K562 (cell line): ENCODE data around the gene APBA2. TPM values are rescaled to one million over a fixed set of nuclear protein-coding genes. Genes with fewer than 3 reads are reported as not detected.

Experiments
- ADNP ChIP-seq: fragments of 200-800 bp; sonication (Bioruptor generic); IDR thresholded peaks from 2 replicates; pipeline ENCODE4 v1.6.1; 2016; ENCODE audit warnings: missing genetic modification characterization, missing compliant biosample characterization
- ATF1 ChIP-seq, 2 experiments: fragments of 450-650 bp in 1 of 2; IDR thresholded peaks; 2 replicates each; pipeline ENCODE4 v1.6.1; 2016; ENCODE audit warnings: missing compliant biosample characterization in 1 of 2, missing genetic modification characterization in 1 of 2
- BHLHE40 ChIP-seq: IDR thresholded peaks from 2 replicates; pipeline ENCODE4 v1.6.1; 2011; ENCODE audit warnings: low read length, improper control_type of control experiment
- CBFA2T3 ChIP-seq: fragments of 450-650 bp; IDR thresholded peaks from 2 replicates; pipeline ENCODE4 v1.6.1; 2017
- CCAR2 ChIP-seq: fragments of 200-400 bp; formaldehyde crosslinking; IDR thresholded peaks from 2 replicates; pipeline ENCODE4 v1.6.1; 2017; ENCODE audit warnings: mild to moderate bottlenecking, low read depth, low read length
- CCNT2 ChIP-seq: IDR thresholded peaks from 2 replicates; pipeline ENCODE4 v1.6.1; 2011; ENCODE audit warnings: borderline replicate concordance, low read depth, mild to moderate bottlenecking, moderate library complexity, mixed read lengths, low read length; ENCODE audit not compliant: insufficient read length; ENCODE audit errors: extremely low read depth
- CTBP1 ChIP-seq: fragments of 450-650 bp; IDR thresholded peaks from 2 replicates; pipeline ENCODE4 v1.6.1; 2016; ENCODE audit warnings: borderline replicate concordance
- HDAC3 ChIP-seq: fragments of 450-650 bp; IDR thresholded peaks from 2 replicates; pipeline ENCODE4 v1.6.1; 2018; ENCODE audit warnings: borderline replicate concordance, mild to moderate bottlenecking, moderate library complexity; ENCODE audit not compliant: partially characterized antibody
- HNRNPH1 ChIP-seq: fragments of 200-400 bp; formaldehyde crosslinking; optimal IDR thresholded peaks from 2 replicates; pipeline ENCODE3; 2017; ENCODE audit warnings: low read depth, mild to moderate bottlenecking, low read length, moderate library complexity
- JUNB ChIP-seq: fragments of 450-650 bp; formaldehyde crosslinking; conservative IDR thresholded peaks from 2 replicates; pipeline ENCODE4 v1.4.0; 2020; ENCODE audit warnings: mild to moderate bottlenecking
- KAT8 ChIP-seq: fragments of 450-650 bp; IDR thresholded peaks from 2 replicates; pipeline ENCODE4 v1.6.1; 2016; ENCODE audit warnings: low read depth, mild to moderate bottlenecking
- KLF1 ChIP-seq: fragments of 450-650 bp; IDR thresholded peaks from 2 replicates; pipeline ENCODE4 v1.6.1; 2016; ENCODE audit warnings: missing genetic modification characterization, missing compliant biosample characterization
- MBD1 ChIP-seq: fragments of 250-450 bp; sonication (Bioruptor Pico); IDR thresholded peaks from 2 replicates; pipeline ENCODE4 v1.8.0; 2022; ENCODE audit warnings: inconsistent platforms
- NEUROD1 ChIP-seq: fragments of 150-350 bp; IDR thresholded peaks from 2 replicates; pipeline ENCODE4 v1.6.1; 2014; ENCODE audit warnings: borderline replicate concordance, low read length, low read depth; ENCODE audit not compliant: partially characterized antibody
- NFE2 ChIP-seq: IDR thresholded peaks from 2 replicates; pipeline ENCODE4 v1.6.1; 2014; ENCODE audit warnings: antibody characterized with exemption, low read depth
- NR3C1 ChIP-seq: sonication (generic); formaldehyde crosslinking; IDR thresholded peaks from 2 replicates; pipeline ENCODE4 v1.8.1; 2022; ENCODE audit warnings: missing genetic modification reagents
- OTX1 ChIP-seq: fragments of 450-650 bp; formaldehyde crosslinking; IDR thresholded peaks from 2 replicates; pipeline ENCODE4 v1.4.0; 2022; ENCODE audit warnings: mild to moderate bottlenecking
- PHF20 ChIP-seq: fragments of 450-650 bp; IDR thresholded peaks from 2 replicates; pipeline ENCODE4 v1.6.1; 2018; ENCODE audit not compliant: partially characterized antibody
- RBBP5 ChIP-seq: fragments of 200-600 bp; sonication (generic); IDR thresholded peaks from 2 replicates; pipeline ENCODE4 v1.6.1; 2012; ENCODE audit warnings: borderline replicate concordance, mild to moderate bottlenecking, low read length, control low read depth, inconsistent platforms; ENCODE audit not compliant: insufficient read depth, poor library complexity, severe bottlenecking
- SP1 ChIP-seq: sonication (generic); formaldehyde crosslinking; IDR thresholded peaks from 2 replicates; pipeline ENCODE4 v1.8.1; 2022; ENCODE audit warnings: mild to moderate bottlenecking, missing genetic modification reagents
- SREBF1 ChIP-seq: fragments of 150-350 bp; IDR thresholded peaks from 2 replicates; pipeline ENCODE4 v1.6.1; 2014; ENCODE audit warnings: antibody characterized with exemption, low read depth, low read length, borderline replicate concordance
- SRSF9 ChIP-seq: fragments of 200-400 bp; formaldehyde crosslinking; IDR thresholded peaks from 2 replicates; pipeline ENCODE4 v1.6.1; 2017; ENCODE audit warnings: low read depth, low read length, borderline replicate concordance
- TCF3 ChIP-seq: sonication (generic); formaldehyde crosslinking; IDR thresholded peaks from 2 replicates; pipeline ENCODE4 v1.4.0; 2020; ENCODE audit warnings: mild to moderate bottlenecking, missing genetic modification reagents
- THRAP3 ChIP-seq: fragments of 450-650 bp; IDR thresholded peaks from 2 replicates; pipeline ENCODE4 v1.6.1; 2016; ENCODE audit warnings: mild to moderate bottlenecking, inconsistent platforms, borderline replicate concordance
- ZBTB17 ChIP-seq: fragments of 450-650 bp; formaldehyde crosslinking; IDR thresholded peaks from 2 replicates; pipeline ENCODE4 v1.4.0; 2020; ENCODE audit warnings: mild to moderate bottlenecking
- ZNF212 ChIP-seq: fragments of 450-650 bp; formaldehyde crosslinking; IDR thresholded peaks from 2 replicates; pipeline ENCODE4 v1.4.0; 2020; ENCODE audit warnings: mild to moderate bottlenecking
- ZNF224 ChIP-seq: sonication (generic); formaldehyde crosslinking; IDR thresholded peaks from 2 replicates; pipeline ENCODE4 v1.8.0; 2022; ENCODE audit warnings: mild to moderate bottlenecking, missing genetic modification reagents
- ZNF347 ChIP-seq: fragments of 450-650 bp; formaldehyde crosslinking; IDR thresholded peaks from 2 replicates; pipeline ENCODE4 v1.4.0; 2020; ENCODE audit warnings: low read depth, mild to moderate bottlenecking, moderate library complexity
- ZNF778 ChIP-seq: fragments of 450-650 bp; formaldehyde crosslinking; IDR thresholded peaks from 2 replicates; pipeline ENCODE4 v1.4.0; 2020; ENCODE audit warnings: mild to moderate bottlenecking, moderate library complexity
- polyA plus RNA-seq, 8 experiments: library from polyadenylated mRNA; depleted of rRNA in 4 of 8; stranded (reverse) in 5 of 8; unstranded in 3 of 8; fragments of >200 nt; fragmentation: Nextera tagmentation in 2 of 8; fragmentation: Illumina TruSeq in 1 of 8; extraction: Ambion mirVana in 2 of 8; extraction: Trizol in 1 of 8; gene quantifications; 2 replicates each; pipeline versions ENCODE4 v1.2.1 to v1.2.3, GENCODE V29; 2011 to 2014; ENCODE audit warnings: inconsistent platforms in 1 of 8, missing spikeins in 1 of 8
- total RNA-seq, 7 experiments: library from RNA; depleted of rRNA in 6 of 7; stranded (reverse); fragments of >200 nt in 6 of 7; fragmentation: Illumina TruSeq in 2 of 7; extraction: Trizol in 2 of 7; gene quantifications; 2 replicates each; pipeline versions ENCODE4 v1.2.1 to v1.2.3, GENCODE V29; 2011 to 2021; ENCODE audit warnings: low replicate concordance in 1 of 7

Gene APBA2
- total and polyA plus RNA-seq, 9 of the 15 experiments (the other 6 are each of a cell fraction or from before 2014, with no cell fraction given) = 0.24 to 40.9 (median 25.2) TPM

- TF ChIP-seq KAT8 (no peak), NR3C1 (no peak), HDAC3 (no peak), ZNF224 (CRISPR knock-in tag) (no peak), CBFA2T3 (peak; percentile 77), CTBP1 (peak; percentile 59; the same call in 1 of the 2 replicates), RBBP5 (peak; percentile 45), ZBTB17 (CRISPR knock-in tag) (no peak), ATF1 (CRISPR knock-in tag; IDR thresholded peaks at IDR 0.05) (no peak), ATF1 (tag; IDR thresholded peaks at IDR 0.05) (no peak), JUNB (CRISPR knock-in tag) (no peak), PHF20 (peak; percentile 69), ZNF778 (CRISPR knock-in tag) (no peak), MBD1 (CRISPR knock-in tag) (no peak), ZNF212 (CRISPR knock-in tag) (no peak), CCAR2 (no peak), TCF3 (CRISPR knock-in tag) (peak; percentile 77), SRSF9 (no peak), CCNT2 (no peak), THRAP3 (no peak), ZNF347 (no peak), ADNP (tag) (no peak), KLF1 (tag) (no peak), SP1 (CRISPR knock-in tag) (no peak), NFE2 (no peak), HNRNPH1 (no peak), OTX1 (CRISPR knock-in tag) (no peak), BHLHE40 (no peak), SREBF1 (no peak), NEUROD1 (no peak)
These were observed 28.8 kb downstream of the APBA2 start (continued) for GRCh38 chr15:28914483-28915023.
